Superior temporal gyrus (tissue), 1 donor: Measurements from ENCODE around the gene VGLL4.
"Not testable (repeated sequence)": the region's sequence is repeated elsewhere in the genome, so short reads cannot be mapped to it uniquely, and the experiment has no call there.

Experiments used
- DNase-seq: peaks from one replicate; pipeline ENCODE4 v3.0.0-alpha.2; 2016; ENCODE audit errors: extremely low spot score

Gene VGLL4, protein sequence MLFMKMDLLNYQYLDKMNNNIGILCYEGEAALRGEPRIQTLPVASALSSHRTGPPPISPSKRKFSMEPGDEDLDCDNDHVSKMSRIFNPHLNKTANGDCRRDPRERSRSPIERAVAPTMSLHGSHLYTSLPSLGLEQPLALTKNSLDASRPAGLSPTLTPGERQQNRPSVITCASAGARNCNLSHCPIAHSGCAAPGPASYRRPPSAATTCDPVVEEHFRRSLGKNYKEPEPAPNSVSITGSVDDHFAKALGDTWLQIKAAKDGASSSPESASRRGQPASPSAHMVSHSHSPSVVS

GRCh38 chr3:11643605-11644087 lies at the start of gene VGLL4:
Gene VGLL4 (minus strand): TSS chr3:11643915. CDS start chr3:11643518, 397 bp downstream.
- peak; percentile 93 for DNase-seq

DNA sequence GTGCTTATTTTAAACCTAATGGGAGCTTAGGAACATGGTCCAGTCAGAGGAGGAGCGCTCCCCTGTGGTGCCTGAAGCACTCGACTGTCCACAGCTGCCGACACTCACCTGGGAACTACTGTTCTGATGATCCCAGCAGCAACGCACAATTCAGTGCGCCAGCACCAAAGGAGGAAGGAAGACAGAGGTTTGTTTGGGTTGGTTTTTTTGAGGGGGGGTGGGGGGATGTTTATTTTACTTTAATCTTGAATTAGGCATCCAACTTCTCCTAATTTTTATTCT lies 48.8 kb upstream of the VGLL4 start:
- DNase-seq: no peak

DNA sequence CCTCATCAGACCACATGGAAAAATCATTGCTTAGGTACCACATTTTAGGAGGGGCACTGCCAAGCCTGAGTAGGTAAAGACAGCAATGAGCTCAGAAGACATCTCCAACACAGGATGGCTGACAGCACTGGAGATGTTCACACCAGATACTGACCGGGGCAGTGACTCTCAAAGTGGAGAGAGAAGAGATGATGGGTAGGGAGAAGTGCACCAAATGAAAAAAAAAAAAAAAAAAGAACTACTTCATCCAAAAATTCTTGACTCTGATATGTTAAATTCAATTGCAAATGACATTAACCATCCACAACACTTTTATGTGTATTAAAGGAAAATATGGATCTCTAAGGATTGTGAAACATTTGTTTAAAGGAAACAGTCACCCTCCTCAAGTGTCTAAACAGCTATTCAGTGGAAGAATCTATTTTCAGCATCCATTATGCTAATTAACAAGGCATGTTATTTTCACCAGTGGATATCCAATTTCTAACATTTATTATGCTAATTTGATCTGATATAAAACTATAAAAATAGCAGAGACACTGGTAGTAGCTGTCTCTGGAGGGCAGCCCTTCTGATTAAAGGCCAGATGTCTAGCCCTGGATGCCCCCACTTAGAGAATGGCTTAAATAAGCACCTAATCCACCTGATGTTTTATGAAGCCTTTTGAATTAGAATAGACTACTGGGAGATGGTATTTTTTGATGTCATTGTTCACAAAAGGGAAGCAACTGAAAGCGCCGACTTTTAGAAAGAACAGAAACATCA lies 48.2 kb upstream of the VGLL4 start:
- no peak for DNase-seq

DNA sequence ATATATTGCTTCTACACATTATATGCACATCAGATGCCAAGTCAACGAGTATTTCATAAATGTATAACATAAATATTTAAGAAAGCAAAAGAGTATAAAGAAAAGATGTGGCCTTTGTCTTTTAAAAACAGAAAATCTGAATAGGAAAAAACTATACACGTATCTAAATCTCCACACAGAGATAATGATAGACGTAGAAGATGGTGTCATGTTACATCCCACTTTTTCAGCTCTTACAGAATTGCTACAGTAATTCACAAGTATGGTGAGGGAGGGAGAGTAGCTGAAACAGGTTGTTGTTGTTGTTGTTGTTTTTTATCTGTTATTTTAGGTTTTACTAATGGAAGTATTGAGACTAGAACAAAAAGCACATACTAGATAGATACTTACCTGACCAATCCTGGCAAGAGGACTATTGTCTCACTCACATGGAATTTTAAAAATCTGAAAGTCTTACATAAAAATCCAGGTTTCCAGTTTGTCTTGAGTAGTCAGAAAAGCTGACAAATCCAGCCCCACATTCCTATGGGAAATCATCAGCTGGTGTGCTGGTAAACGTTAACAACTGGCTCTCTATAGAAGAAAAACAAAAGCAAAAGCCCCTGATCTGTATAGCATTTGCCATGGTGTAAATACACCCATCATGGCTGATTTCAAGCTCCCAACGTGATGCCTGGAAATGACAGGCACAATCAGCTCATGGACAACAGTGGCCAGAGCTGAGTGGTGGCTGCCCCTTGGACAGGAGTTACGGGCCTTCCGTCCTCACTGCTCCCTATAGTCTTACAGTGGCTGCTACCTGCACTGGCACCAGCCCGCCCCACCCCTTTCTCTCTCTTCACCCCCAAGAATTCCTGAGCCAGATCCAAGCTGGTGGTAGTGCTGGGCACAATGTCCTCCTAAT lies 47.4 kb upstream of the VGLL4 start:
- DNase-seq: no peak

GRCh38 chr3:11689749-11690148 lies 46.0 kb upstream of the VGLL4 start:
- DNase-seq: no peak

DNA sequence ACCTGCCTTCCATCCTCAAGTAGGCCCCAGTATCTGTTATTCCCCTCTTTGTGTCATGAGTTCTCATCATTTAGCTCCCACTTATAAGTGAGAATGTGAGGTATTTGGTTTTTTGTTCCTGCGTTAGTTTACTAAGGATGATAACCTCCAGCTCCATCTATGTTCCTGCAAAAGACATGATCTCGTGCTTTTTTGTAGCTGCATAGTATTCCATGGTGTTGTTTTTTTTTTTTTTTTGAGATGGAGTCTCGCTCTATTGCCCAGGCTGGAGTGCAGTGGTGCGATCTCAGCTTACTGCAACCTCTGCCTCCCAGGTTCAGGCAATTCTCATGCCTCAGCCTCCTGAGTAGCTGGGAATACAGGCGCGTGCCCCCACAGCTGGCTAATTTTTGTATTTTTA lies 41.3 kb upstream of the VGLL4 start:
- not testable (repeated sequence) for DNase-seq

- DNase-seq: no peak
Measured at GRCh38 chr3:11680509-11680908, 36.8 kb upstream of the VGLL4 start.

DNA sequence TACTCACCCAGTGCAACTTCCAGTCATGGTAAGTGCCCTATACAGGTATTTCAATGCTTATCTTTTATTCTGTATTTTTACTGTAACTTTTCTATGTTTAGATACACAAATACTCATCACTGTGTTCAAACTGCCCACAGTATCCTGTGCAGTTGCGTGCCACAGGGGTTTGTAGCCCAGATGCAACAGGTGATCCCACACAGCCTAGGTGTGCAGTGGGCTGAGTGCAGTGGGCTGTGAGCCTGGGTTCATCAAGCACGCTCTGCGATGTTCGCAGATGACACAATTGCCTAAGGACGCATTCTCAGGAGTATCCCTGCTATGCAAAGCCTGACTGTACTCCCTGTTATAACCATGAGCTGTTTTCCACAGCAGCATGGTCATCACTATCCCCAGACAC lies 36.2 kb upstream of the VGLL4 start:
- DNase-seq: no peak

- DNase-seq: no peak
Measured at GRCh38 chr3:11672363-11672762, 28.6 kb upstream of the VGLL4 start.

- DNase-seq: peak; percentile 71
Measured at GRCh38 chr3:11671648-11672100, 28.0 kb upstream of the VGLL4 start.

DNA sequence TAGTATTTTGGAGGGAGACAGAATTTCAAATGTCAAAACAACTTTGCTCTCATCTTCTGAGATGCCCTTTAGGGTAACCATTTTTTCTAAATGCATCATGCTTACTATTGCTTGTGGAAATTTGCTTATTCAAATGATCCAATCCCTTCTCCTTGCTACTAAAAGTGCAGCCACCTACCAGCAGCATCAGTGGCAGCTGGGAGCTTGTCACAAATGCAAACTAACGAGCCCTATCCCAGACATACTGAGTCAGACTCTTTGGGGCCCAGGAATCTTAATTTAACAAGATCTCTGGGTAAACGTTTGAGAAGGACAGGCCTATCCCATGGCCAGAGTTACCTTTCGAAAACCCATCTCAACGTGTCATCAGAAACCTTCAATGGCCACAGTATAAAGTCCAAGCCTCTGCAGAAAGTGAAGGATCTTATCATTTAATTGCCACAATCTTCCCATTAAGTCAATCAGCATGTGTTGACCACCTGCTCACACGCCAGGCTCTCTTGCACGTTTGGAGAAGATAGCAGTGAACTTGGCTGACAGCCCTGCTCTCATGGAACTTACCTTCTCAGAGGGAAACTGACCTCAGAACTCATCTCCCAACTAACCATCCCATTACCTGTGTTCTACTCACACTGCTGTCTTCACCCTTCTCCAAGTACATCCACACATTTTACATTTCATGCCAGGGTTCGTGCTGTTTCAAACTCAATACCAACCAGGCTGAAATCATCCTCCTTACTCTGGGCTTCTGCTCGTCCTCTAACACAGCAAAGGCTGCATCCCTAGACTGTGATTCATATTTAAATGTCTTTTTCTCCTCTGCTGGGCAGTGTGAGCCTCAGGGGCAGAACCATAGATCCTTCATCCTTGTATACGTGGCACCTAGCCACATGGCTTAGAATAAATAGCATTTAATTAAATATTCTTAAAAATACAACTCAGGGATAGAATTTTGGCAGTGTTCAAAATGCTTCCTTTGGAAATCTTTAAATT lies 24.8 kb upstream of the VGLL4 start:
- DNase-seq: no peak

DNA sequence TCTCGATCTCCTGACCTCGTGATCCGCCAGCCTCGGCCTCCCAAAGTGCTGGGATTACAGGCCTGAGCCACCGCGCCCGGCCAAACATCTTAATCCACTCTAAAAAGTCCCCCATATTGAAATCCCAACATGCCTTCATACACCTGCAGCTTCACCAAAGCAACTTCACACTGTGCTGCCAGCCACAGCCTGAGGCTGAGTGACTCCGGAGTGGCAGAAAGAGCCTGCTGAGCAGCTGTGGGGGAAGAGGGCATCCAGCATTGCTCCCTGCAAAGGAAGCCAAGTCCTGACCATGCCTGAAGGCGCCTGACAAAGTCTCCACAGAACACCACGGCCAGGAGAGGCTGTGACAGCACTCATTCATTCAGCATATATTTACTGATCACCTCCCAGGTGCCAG lies 21.6 kb upstream of the VGLL4 start:
- no peak for DNase-seq

GRCh38 chr3:11662392-11662990 lies 18.8 kb upstream of the VGLL4 start:
- no peak for DNase-seq

DNA sequence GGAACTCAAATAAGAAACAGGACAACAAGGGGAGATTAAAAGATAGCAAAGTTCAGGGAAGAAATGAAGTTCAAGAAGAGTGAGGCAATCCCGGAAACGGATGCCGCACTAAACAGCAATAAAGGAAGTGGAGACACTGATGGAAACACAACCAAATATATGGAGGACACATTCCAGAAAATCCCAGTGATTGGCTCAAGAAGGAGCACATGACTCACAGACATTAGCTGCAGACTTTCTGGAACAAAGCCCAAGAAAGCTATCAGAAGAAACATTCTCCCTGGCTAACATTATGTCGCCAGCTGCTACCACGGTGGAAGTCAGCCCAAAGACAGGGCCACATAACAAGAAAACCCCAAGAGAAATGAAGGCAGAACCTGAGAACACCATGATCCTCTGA lies 18.1 kb upstream of the VGLL4 start:
- no peak for DNase-seq

DNA sequence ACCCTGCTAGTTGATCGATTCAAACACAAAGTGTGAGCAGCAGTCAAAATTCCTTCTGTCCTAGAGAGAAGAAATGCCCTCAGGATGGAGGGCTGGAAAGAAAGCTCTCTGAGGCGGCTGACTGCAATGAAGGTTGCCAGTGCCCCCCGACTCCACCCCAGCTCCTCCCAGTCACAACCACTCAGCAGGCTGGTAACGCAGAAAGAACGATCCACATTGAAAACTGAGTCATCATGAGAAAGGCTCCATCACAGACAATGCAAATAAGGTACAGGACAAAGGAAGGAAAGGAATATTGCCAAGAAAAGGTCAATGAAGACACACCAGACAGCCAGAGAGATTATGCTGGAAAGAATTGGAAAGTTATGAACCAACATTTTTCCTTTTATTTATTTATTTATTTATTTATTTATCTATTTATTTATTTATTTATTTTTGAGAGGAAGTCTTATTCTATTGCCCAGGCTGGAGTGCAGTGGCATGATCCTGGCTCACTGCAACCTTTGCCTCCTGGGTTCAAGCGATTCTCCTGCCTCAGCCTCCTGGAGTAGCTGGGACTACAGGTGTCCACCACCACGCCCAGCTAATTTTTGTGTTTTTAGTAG lies 17.4 kb upstream of the VGLL4 start:
- DNase-seq: no peak

GRCh38 chr3:11660242-11660641 lies 16.5 kb upstream of the VGLL4 start:
- DNase-seq: no peak

GRCh38 chr3:11658180-11658579 lies 14.5 kb upstream of the VGLL4 start:
- no peak for DNase-seq

GRCh38 chr3:11655196-11655928 lies 11.6 kb upstream of the VGLL4 start:
- no peak for DNase-seq

GRCh38 chr3:11654166-11654565 lies 10.5 kb upstream of the VGLL4 start:
- no peak for DNase-seq
